H1 (cell line): Measurements from ENCODE around the gene SLC37A1. TPM values are rescaled to one million over a fixed set of nuclear protein-coding genes. Genes with fewer than 3 reads are reported as not detected.

ENCODE experiments used
- CTCF ChIA-PET: fragments of 300-600 bp; sonication (Branson Sonifier 250); formaldehyde crosslinking; loops from one replicate; lab custom pipeline; 2021; ENCODE audit not compliant: partially characterized antibody; lab: Charles Lee
- POLR2A ChIA-PET: fragments of 300-600 bp; sonication (Branson Sonifier 250); formaldehyde crosslinking; loops from one replicate; lab custom pipeline; 2021; ENCODE audit warnings: inconsistent platforms; ENCODE audit not compliant: partially characterized antibody; lab: Charles Lee
- DNase-seq, 2 experiments: peaks; one replicate each; pipeline versions ENCODE4 v3.0.0 to v3.0.0-alpha.2; 2010 to 2022; ENCODE audit warnings: low spot score in 2 of 2, low read depth in 1 of 2, mixed read lengths in 1 of 2
- FAIRE-seq: peaks from 2 replicates; lab custom pipeline; 2011; peaks lifted over from hg19 to GRCh38; lab: Jason Lieb, UNC
- H2AFZ ChIP-seq: 2 replicates; pipeline ENCODE4 v1.8.1; 2012; ENCODE audit warnings: low read length, inconsistent platforms
- H2AK5ac ChIP-seq: 2 replicates; pipeline ENCODE4 v1.6.1; 2013; ENCODE audit warnings: low read depth, low read length
- H2BK120ac ChIP-seq: replicated peaks from 2 replicates; pipeline ENCODE3; 2013; ENCODE audit warnings: low read depth, low read length, inconsistent platforms
- H2BK12ac ChIP-seq: 2 replicates; pipeline ENCODE4 v1.6.1; 2013; ENCODE audit warnings: low read depth, low read length
- H2BK15ac ChIP-seq: 2 replicates; pipeline ENCODE4 v1.6.1; 2013; ENCODE audit warnings: low read length
- H2BK20ac ChIP-seq: 2 replicates; pipeline ENCODE4 v1.6.1; 2013; ENCODE audit warnings: low read length
- H2BK5ac ChIP-seq: 2 replicates; pipeline ENCODE4 v1.6.1; 2013; ENCODE audit warnings: low read depth, low read length
- H3K14ac ChIP-seq: 2 replicates; pipeline ENCODE4 v1.6.1; 2013; ENCODE audit warnings: inconsistent platforms; ENCODE audit not compliant: insufficient read length
- H3K18ac ChIP-seq: 2 replicates; pipeline ENCODE4 v1.6.1; 2013; ENCODE audit warnings: low read length; ENCODE audit errors: extremely low read depth
- H3K23ac ChIP-seq: 2 replicates; pipeline ENCODE4 v1.6.1; 2013; ENCODE audit warnings: inconsistent platforms; ENCODE audit not compliant: insufficient read length
- H3K23me2 ChIP-seq: 2 replicates; pipeline ENCODE4 v1.6.1; 2013; ENCODE audit warnings: low read depth, low read length
- H3K27ac ChIP-seq: 2 replicates; pipeline ENCODE4 v1.6.1; 2011; ENCODE audit warnings: low read depth, low read length, inconsistent platforms
- H3K27me3 ChIP-seq, 4 experiments: replicated peaks in 1 of 4; 1 replicate in 1 of 4; 2 replicates in 3 of 4; pipeline versions ENCODE4 v1.6.1 to v1.8.1; 2011 to 2013; ENCODE audit warnings: low read length in 3 of 4, mild to moderate bottlenecking in 3 of 4, inconsistent platforms in 2 of 4, mixed read lengths in 2 of 4, moderate library complexity in 1 of 4; ENCODE audit not compliant: control insufficient read depth in 3 of 4, insufficient read depth in 3 of 4; ENCODE audit errors: extremely low read depth in 1 of 4
- H3K36me3 ChIP-seq, 4 experiments: 2 replicates each; pipeline versions ENCODE4 v1.6.1 to v1.8.1; 2011 to 2013; ENCODE audit warnings: mild to moderate bottlenecking in 4 of 4, low read length in 3 of 4, moderate library complexity in 2 of 4, control low read depth in 1 of 4, inconsistent platforms in 1 of 4; ENCODE audit not compliant: insufficient read depth in 4 of 4, control insufficient read depth in 2 of 4
- H3K4ac ChIP-seq: replicated peaks from 2 replicates; pipeline ENCODE3; 2013; ENCODE audit warnings: low read length, low read depth, mixed read lengths, inconsistent platforms; ENCODE audit not compliant: insufficient read length
- H3K4me1 ChIP-seq, 4 experiments: replicated peaks in 1 of 4; 1 replicate in 1 of 4; 2 replicates in 3 of 4; pipeline versions ENCODE4 v1.6.1 to v1.8.1; 2011 to 2013; ENCODE audit warnings: low read length in 3 of 4, inconsistent platforms in 2 of 4, mixed read lengths in 1 of 4; ENCODE audit not compliant: insufficient read depth in 4 of 4, control insufficient read depth in 3 of 4
- H3K4me2 ChIP-seq, 2 experiments: 2 replicates each; pipeline versions ENCODE4 v1.6.1 to v1.8.1; 2011 to 2013; ENCODE audit warnings: low read depth in 2 of 2, low read length in 2 of 2, control low read depth in 1 of 2, inconsistent platforms in 1 of 2, mild to moderate bottlenecking in 1 of 2; ENCODE audit not compliant: insufficient read depth in 1 of 2
- H3K4me3 ChIP-seq, 4 experiments: fragments of 200-600, 300-600 bp in 1 of 4; sonication (generic), shearing (Covaris generic), sonication (Bioruptor Twin) in 1 of 4; 2 replicates each; pipeline versions ENCODE4 v1.5.1 to v1.8.1; 2011 to 2016; ENCODE audit warnings: low read length in 4 of 4, low read depth in 3 of 4, control low read depth in 2 of 4, inconsistent platforms in 2 of 4, mild to moderate bottlenecking in 2 of 4, mixed read lengths in 1 of 4, moderate library complexity in 1 of 4; ENCODE audit not compliant: insufficient read depth in 2 of 4; ENCODE audit errors: extremely low read depth in 1 of 4
- H3K56ac ChIP-seq: replicated peaks from 2 replicates; pipeline ENCODE3; 2013; ENCODE audit warnings: low read depth, mild to moderate bottlenecking, mixed read lengths, low read length, inconsistent platforms; ENCODE audit not compliant: insufficient read length
- H3K79me1 ChIP-seq: 2 replicates; pipeline ENCODE4 v1.6.1; 2013; ENCODE audit warnings: low read depth, low read length, control low read depth
- H3K79me2 ChIP-seq, 2 experiments: 2 replicates each; pipeline versions ENCODE4 v1.6.1 to v1.8.1; 2012 to 2013; ENCODE audit warnings: low read length in 2 of 2, mild to moderate bottlenecking in 2 of 2, inconsistent platforms in 1 of 2; ENCODE audit not compliant: insufficient read depth in 2 of 2, control insufficient read depth in 1 of 2
- H3K9ac ChIP-seq, 4 experiments: replicated peaks in 1 of 4; 1 replicate in 1 of 4; 2 replicates in 3 of 4; pipeline versions ENCODE4 v1.6.1 to v1.8.1; 2011 to 2013; ENCODE audit warnings: low read depth in 3 of 4, low read length in 3 of 4, control low read depth in 2 of 4, mild to moderate bottlenecking in 2 of 4, moderate library complexity in 2 of 4, inconsistent platforms in 1 of 4; ENCODE audit errors: extremely low read depth in 1 of 4
- H3K9me3 ChIP-seq, 2 experiments: 2 replicates each; pipeline versions ENCODE4 v1.6.1 to v1.8.1; 2012 to 2013; ENCODE audit warnings: mild to moderate bottlenecking in 2 of 2, moderate library complexity in 2 of 2, control low read depth in 1 of 2, inconsistent platforms in 1 of 2, low read depth in 1 of 2, low read length in 1 of 2, mixed read lengths in 1 of 2; ENCODE audit not compliant: insufficient read depth in 2 of 2
- H4K20me1 ChIP-seq, 2 experiments: replicated peaks in 1 of 2; 2 replicates each; pipeline versions ENCODE3 to v1.8.1; 2011 to 2013; ENCODE audit warnings: inconsistent platforms in 2 of 2, low read length in 2 of 2, mild to moderate bottlenecking in 1 of 2; ENCODE audit not compliant: insufficient read depth in 2 of 2, control insufficient read depth in 1 of 2
- H4K5ac ChIP-seq: 2 replicates; pipeline ENCODE4 v1.6.1; 2013; ENCODE audit warnings: low read length, low read depth, mixed read lengths, inconsistent platforms; ENCODE audit not compliant: insufficient read length
- H4K8ac ChIP-seq: 2 replicates; pipeline ENCODE4 v1.8.0; 2013; ENCODE audit warnings: mild to moderate bottlenecking, moderate library complexity, low read length, inconsistent platforms; ENCODE audit not compliant: insufficient read depth; ENCODE audit errors: extremely low read depth
- H4K91ac ChIP-seq: replicated peaks from 2 replicates; pipeline ENCODE3; 2013; ENCODE audit warnings: low read length, mixed read lengths, inconsistent platforms; ENCODE audit not compliant: insufficient read length
- BCL11A ChIP-seq, 2 experiments: IDR thresholded peaks; one replicate each; pipeline ENCODE4 v1.6.1; 2011; ENCODE audit warnings: low read depth in 2 of 2, low read length in 2 of 2, mild to moderate bottlenecking in 2 of 2
- BRCA1 ChIP-seq: IDR thresholded peaks from 2 replicates; pipeline ENCODE4 v1.6.1; 2012; ENCODE audit warnings: low read depth, low read length, improper control_type of control experiment
- CBX8 ChIP-seq: fragments of 300-800, 300-1000 bp; sonication (generic); IDR thresholded peaks from 2 replicates; pipeline ENCODE4 v1.7.1; 2016; ENCODE audit warnings: low read depth, low read length, borderline replicate concordance
- CHD1 ChIP-seq: IDR thresholded peaks from 2 replicates; pipeline ENCODE4 v1.6.1; 2012; ENCODE audit warnings: low read depth, low read length, improper control_type of control experiment
- CREB1 ChIP-seq: IDR thresholded peaks from 2 replicates; pipeline ENCODE4 v1.6.1; 2012; ENCODE audit warnings: inconsistent platforms
- EGR1 ChIP-seq: IDR thresholded peaks from 2 replicates; pipeline ENCODE4 v1.6.1; 2011; ENCODE audit warnings: low read depth, low read length, borderline replicate concordance
- GABPA ChIP-seq: IDR thresholded peaks from 2 replicates; pipeline ENCODE4 v1.6.1; 2011; ENCODE audit warnings: mild to moderate bottlenecking, low read length, moderate library complexity, borderline replicate concordance; ENCODE audit not compliant: insufficient read depth
- KDM5A ChIP-seq: fragments of 200-600 bp; IDR thresholded peaks from 2 replicates; pipeline ENCODE4 v1.7.1; 2012; ENCODE audit warnings: mild to moderate bottlenecking, low read length, inconsistent platforms, mixed read lengths
- MAFK ChIP-seq: IDR thresholded peaks from 2 replicates; pipeline ENCODE4 v1.6.1; 2012; ENCODE audit warnings: low read depth, mild to moderate bottlenecking, improper control_type of control experiment, low read length
- NANOG ChIP-seq: IDR thresholded peaks from 2 replicates; pipeline ENCODE4 v1.6.1; 2011; ENCODE audit warnings: low read length, low read depth, mild to moderate bottlenecking, inconsistent platforms; ENCODE audit not compliant: insufficient read depth, poor library complexity, severe bottlenecking
- NRF1 ChIP-seq: IDR thresholded peaks from 2 replicates; pipeline ENCODE4 v1.6.1; 2011; ENCODE audit warnings: mild to moderate bottlenecking, low read depth, low read length, improper control_type of control experiment
- RFX5 ChIP-seq: IDR thresholded peaks from 2 replicates; pipeline ENCODE4 v1.6.1; 2011; ENCODE audit warnings: low read depth, low read length, improper control_type of control experiment, borderline replicate concordance
- SP1 ChIP-seq: IDR thresholded peaks from 2 replicates; pipeline ENCODE4 v1.6.1; 2011; ENCODE audit warnings: low read depth, low read length
- TAF1 ChIP-seq: IDR thresholded peaks from 2 replicates; pipeline ENCODE4 v1.6.1; 2011; ENCODE audit warnings: mild to moderate bottlenecking, low read depth, low read length
- TAF7 ChIP-seq: optimal IDR thresholded peaks from 2 replicates; pipeline ENCODE3; 2011; ENCODE audit warnings: low read depth, mild to moderate bottlenecking, inconsistent platforms, low read length, moderate library complexity, borderline replicate concordance
- TCF12 ChIP-seq: IDR thresholded peaks from 2 replicates; pipeline ENCODE4 v1.6.1; 2011; ENCODE audit warnings: low read depth, mild to moderate bottlenecking, low read length
- WGBS, 2 experiments: shearing (Covaris generic) in 1 of 2; methylation state at CpG; one replicate each; pipeline versions ENCODE4 v1.1.6 to v1.1.7; 2013 to 2015; ENCODE audit warnings: low lambda C conversion rate in 2 of 2, mixed read lengths in 2 of 2, inconsistent platforms in 1 of 2, low coverage in 1 of 2, missing lambda C conversion rate in 1 of 2; ENCODE audit not compliant: insufficient replicate concordance in 2 of 2, insufficient coverage in 1 of 2, insufficient read length in 1 of 2; ENCODE audit errors: extremely low coverage in 1 of 2, missing lambda C conversion rate in 1 of 2; 5-methylcytosine and 5-hydroxymethylcytosine counted together
- polyA plus RNA-seq, 7 experiments: library from polyadenylated mRNA; depleted of rRNA in 3 of 7; stranded (reverse) in 5 of 7; unstranded in 2 of 7; fragments of >200 nt in 5 of 7; fragments of 200-250 nt in 2 of 7; gene quantifications; 1 replicate in 5 of 7; 2 replicates in 1 of 7; 4 replicates in 1 of 7; pipeline versions ENCODE4 v1.2.1 to v1.2.3, GENCODE V29; 2011 to 2013; ENCODE audit warnings: missing spikeins in 2 of 7, mixed read lengths in 2 of 7
- total RNA-seq: library from RNA; stranded (reverse); fragmentation: NEBNext Ultra II Directional; extraction: Animal tissue kit (Norgen Biotek cat#: 25700); gene quantifications from 2 replicates; pipeline ENCODE4 v1.2.1, GENCODE V29; 2021

The SLC37A1 gene
- total and polyA plus RNA-seq, 2 of the 8 experiments (the other 6 are each of a cell fraction or from before 2014, with no cell fraction given) = 15.6 to 30.9 TPM

GRCh38 chr21:42564561-42564971, 50.9 kb downstream of the SLC37A1 start:
- H3K79me2 ChIP-seq = no peaks in the 10 kb centered on the region
- H3K56ac ChIP-seq = no peak overlapping the region
- H3K4me1 ChIP-seq = no peaks in the 10 kb centered on the region
- H3K9ac ChIP-seq = no peak overlapping the region
- H4K8ac ChIP-seq = no peak overlapping the region
- no peak overlapping the region for H3K23ac ChIP-seq
- H3K4ac ChIP-seq = no peak overlapping the region
- H3K27ac ChIP-seq = no peak overlapping the region
- H2BK15ac ChIP-seq = no peak overlapping the region
- H3K14ac ChIP-seq = no peak overlapping the region
- no peak overlapping the region for H3K4me2 ChIP-seq
- H3K18ac ChIP-seq = no peak overlapping the region
- H2BK5ac ChIP-seq = no peak overlapping the region
- no peak overlapping the region for H2AFZ ChIP-seq
- no peak overlapping the region for H2BK120ac ChIP-seq
- no peak overlapping the region for H4K91ac ChIP-seq
- WGBS, 2 experiments = 84% methylated on average over 16 of the region's 17 CpGs; no CpG with 5 or more reads in 1 of the 2 experiments
- H2AK5ac ChIP-seq = no peak overlapping the region
- H3K79me1 ChIP-seq = no peaks in the 10 kb centered on the region
- H2BK12ac ChIP-seq = no peak overlapping the region
- peaks cover 0 to 2% of the 10 kb centered on the region in 2 experiments for H4K20me1 ChIP-seq
- no peaks in the 10 kb centered on the region for H3K27me3 ChIP-seq
- peaks cover 2 to 7% (median 5%) of the 10 kb centered on the region in 4 experiments; a peak in 5 of 8 replicates for H3K36me3 ChIP-seq
- no peak for FAIRE-seq
- H4K5ac ChIP-seq = no peak overlapping the region
- no peak for DNase-seq
- CTCF ChIA-PET = interaction anchor here (0.6 to 1.2 kb wide), 3 partner anchors 20 to 497 kb away, joined by 3 to 4 read pairs (median 3); no protein-coding TSS in a partner anchor
- no peak overlapping the region for H3K4me3 ChIP-seq
- H3K9me3 ChIP-seq = no peaks in the 10 kb centered on the region
- no peaks in the 10 kb centered on the region for H3K23me2 ChIP-seq
- H2BK20ac ChIP-seq = no peak overlapping the region
- POLR2A ChIA-PET = no interaction called here
- TF ChIP-seq SP1 = no peak
- TF ChIP-seq BCL11A (IDR thresholded peaks at IDR 0.05; ENCODE audit: low read depth in 2 of 2, low read length in 2 of 2) = no peak
- no peak for TF ChIP-seq TCF12
- no peak for TF ChIP-seq NRF1
- TF ChIP-seq RFX5 = no peak
- TF ChIP-seq CREB1 = no peak
- TF ChIP-seq BRCA1 = no peak
- no peak for TF ChIP-seq NANOG
- TF ChIP-seq TAF7 = no peak
- no peak for TF ChIP-seq CBX8
- no peak for TF ChIP-seq GABPA
- TF ChIP-seq MAFK = no peak
- TF ChIP-seq TAF1 = no peak
- no peak for TF ChIP-seq EGR1
- no peak for TF ChIP-seq CHD1
- no peak for TF ChIP-seq KDM5A
